ENCODE measurements around the gene SECISBP2. TPM values are rescaled to one million over a fixed set of nuclear protein-coding genes. Genes with fewer than 3 reads are reported as not detected.
"Not testable (repeated sequence)": the region's sequence is repeated elsewhere in the genome, so short reads cannot be mapped to it uniquely, and the experiment has no call there.

SECISBP2 gene
- total RNA-seq, 1 donor, result 32.6 TPM

DNA sequence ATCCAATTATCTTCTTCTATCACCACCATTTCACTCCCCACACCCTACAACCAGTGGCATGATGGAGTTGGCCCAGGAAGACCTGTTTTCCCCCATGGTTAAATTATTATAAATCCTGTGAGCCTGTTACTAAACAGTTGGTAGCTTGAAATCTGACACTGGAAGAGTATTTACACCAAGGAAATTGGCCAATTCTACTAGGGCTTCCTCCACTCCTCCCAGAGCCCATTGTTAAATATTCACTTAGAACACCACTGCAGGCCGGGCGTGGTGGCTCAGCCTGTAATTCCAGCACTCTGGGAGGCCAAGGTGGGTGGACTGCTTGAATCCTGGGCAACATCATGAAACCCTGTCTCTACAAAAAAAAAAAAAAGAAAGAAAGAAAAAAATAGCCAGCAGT is 39.7 kb upstream of the SECISBP2 start:
- TF ChIP-seq CTCF (IDR thresholded peaks at IDR 0.05; ENCODE audit: insufficient read depth, low read length), result no peak
- DNase-seq (ENCODE audit: low read depth), result peak; percentile 5
- no peak overlapping the region for H3K4me3 ChIP-seq (ENCODE audit: low read depth, low read length)

GRCh38 chr9:89278997-89279739 is 39.1 kb upstream of the SECISBP2 start:
- peak; percentile 85 for TF ChIP-seq CTCF (IDR thresholded peaks at IDR 0.05; ENCODE audit: insufficient read depth, low read length)
- H3K4me3 ChIP-seq (ENCODE audit: low read depth, low read length), result no peak overlapping the region
- peak; percentile 87 for DNase-seq (ENCODE audit: low read depth)

DNA sequence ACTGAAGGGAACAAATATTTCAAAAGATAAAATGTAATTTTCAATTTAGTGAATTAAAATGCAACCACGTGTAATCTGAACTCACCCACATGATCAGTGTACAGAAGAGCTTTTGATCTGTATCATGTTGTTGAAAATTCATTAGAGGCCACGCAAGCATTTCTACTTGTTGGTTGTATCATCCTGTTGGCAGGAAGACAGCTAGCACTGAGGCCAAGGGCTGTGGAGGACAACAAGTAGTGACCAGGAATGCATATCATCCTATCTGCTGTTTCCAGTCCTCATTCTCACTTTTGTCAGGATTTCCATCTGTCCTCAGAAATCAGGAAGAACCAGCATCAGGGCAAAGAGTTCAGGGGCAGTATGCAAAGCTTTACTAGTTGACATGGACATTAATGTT is 37.2 kb upstream of the SECISBP2 start:
- no peak for TF ChIP-seq CTCF (IDR thresholded peaks at IDR 0.05; ENCODE audit: insufficient read depth, low read length)
- peak; percentile 5 for DNase-seq (ENCODE audit: low read depth)
- no peak overlapping the region for H3K4me3 ChIP-seq (ENCODE audit: low read depth, low read length)

DNA sequence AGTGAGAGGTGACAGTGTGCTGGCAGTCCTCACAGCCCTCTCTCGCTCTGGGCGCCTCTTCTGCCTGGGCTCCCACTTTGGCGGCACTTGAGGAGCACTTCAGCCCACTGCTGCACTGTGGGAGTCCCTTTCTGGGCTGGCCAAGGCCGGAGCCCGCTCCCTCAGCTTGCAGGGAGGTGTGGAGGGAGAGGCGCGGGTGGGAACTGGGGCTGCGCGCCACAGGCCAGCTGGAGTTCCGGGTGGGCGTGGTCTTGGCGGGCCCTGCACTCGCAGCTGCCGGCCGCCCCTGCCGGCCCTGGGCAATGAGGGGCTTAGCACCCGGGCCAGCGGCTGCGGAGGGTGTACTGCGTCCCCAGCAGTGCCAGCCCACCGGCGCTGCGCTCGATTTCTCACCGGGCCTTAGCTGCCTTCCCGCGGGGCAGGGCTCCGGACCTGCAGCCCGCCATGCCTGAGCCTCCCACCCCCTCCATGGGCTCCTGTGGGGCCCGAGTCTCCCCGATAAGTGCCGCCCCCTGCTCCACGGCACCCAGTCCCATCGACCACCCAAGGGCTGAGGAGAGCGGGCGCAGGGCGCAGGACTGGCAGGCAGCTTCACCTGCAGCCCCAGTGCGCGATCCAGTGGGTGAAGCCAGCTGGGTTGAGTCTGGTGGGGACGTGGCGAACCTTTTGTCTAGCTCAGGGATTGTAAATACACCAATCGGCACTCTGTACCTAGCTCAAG is 35.9 kb upstream of the SECISBP2 start:
- DNase-seq (ENCODE audit: low read depth); H3K4me3 ChIP-seq (ENCODE audit: low read depth, low read length): not testable (repeated sequence)

DNA sequence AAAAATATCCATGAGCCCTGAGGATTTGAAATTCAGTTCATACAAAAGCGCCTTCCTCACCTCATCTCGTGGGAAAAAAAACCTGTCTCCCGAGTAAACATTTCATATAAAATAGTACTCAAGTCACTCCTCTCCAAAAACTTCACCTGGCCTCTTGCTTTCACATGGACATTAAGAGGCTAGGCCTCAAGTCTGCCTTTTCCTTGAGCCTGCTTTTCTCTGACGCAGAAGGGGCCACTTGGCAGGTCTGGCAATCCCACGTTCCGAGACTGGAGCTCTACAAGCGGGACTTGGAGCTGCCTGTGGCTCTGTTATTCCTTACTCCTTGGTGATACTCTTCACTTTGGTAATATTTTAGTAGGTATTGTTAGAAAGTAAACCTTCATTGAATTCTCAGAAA is 34.2 kb upstream of the SECISBP2 start:
- no peak for DNase-seq (ENCODE audit: low read depth)
- no peak overlapping the region for H3K4me3 ChIP-seq (ENCODE audit: low read depth, low read length)
- TF ChIP-seq CTCF (IDR thresholded peaks at IDR 0.05; ENCODE audit: insufficient read depth, low read length), result no peak

GRCh38 chr9:89291741-89292140 is 26.6 kb upstream of the SECISBP2 start:
- no peak for DNase-seq (ENCODE audit: low read depth)
- H3K4me3 ChIP-seq (ENCODE audit: low read depth, low read length), result no peak overlapping the region
- no peak for TF ChIP-seq CTCF (IDR thresholded peaks at IDR 0.05; ENCODE audit: insufficient read depth, low read length)

DNA sequence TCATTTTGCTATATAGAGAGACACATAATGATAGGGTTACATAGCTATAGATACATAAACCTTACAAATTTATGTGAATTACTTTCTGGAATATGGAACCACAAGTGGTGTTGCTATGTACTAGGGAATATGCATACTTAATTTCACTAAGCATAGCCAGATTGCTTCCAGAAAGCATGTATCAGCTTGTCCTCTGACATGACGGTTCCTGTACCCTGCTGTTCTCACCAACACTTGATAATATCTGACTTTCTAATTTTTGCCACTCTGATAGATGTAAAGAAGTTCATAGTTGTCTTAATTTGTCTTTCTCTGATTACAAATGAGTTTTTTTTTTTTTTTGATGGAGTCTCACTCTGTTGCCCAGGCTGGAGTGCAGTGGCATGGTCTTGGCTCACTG is 25.3 kb upstream of the SECISBP2 start:
- no peak for DNase-seq (ENCODE audit: low read depth)
- H3K4me3 ChIP-seq (ENCODE audit: low read depth, low read length), result no peak overlapping the region
- TF ChIP-seq CTCF (IDR thresholded peaks at IDR 0.05; ENCODE audit: insufficient read depth, low read length), result no peak
